Germinal center (tissue), 1 donor: ENCODE data around the gene MAPKAP1.
A peak's percentile ranks its signal among the peaks of the same experiment; 100 is the strongest.

Experiments
- DNase-seq: peaks from one replicate; pipeline ENCODE4 v3.0.0; 2012; ENCODE audit warnings: mixed read lengths, low spot score

Gene MAPKAP1

GRCh38 chr9:125455132-125455531 is 251.9 kb downstream of the MAPKAP1 start:
- no peak for DNase-seq

- DNase-seq: no peak
Observed at GRCh38 chr9:125447202-125447802, 259.7 kb downstream of the MAPKAP1 start.

GRCh38 chr9:125446561-125447094 is 260.4 kb downstream of the MAPKAP1 start:
- DNase-seq: peak; percentile 84

- DNase-seq: no peak
Observed at GRCh38 chr9:125444956-125445506, 262.0 kb downstream of the MAPKAP1 start.

- no peak for DNase-seq
Observed at GRCh38 chr9:125444166-125444565, 262.8 kb downstream of the MAPKAP1 start.

- no peak for DNase-seq
Observed at GRCh38 chr9:125443367-125443766, 263.6 kb downstream of the MAPKAP1 start.

GRCh38 chr9:125442452-125442851 is 264.6 kb downstream of the MAPKAP1 start:
- no peak for DNase-seq

- no peak for DNase-seq
Observed at GRCh38 chr9:125440411-125440810, 266.6 kb downstream of the MAPKAP1 start.

GRCh38 chr9:125439434-125440272 is 267.4 kb downstream of the MAPKAP1 start:
- no peak for DNase-seq

- no peak for DNase-seq
Observed at GRCh38 chr9:125438506-125439433, 268.2 kb downstream of the MAPKAP1 start.

GRCh38 chr9:125437771-125438221 is 269.2 kb downstream of the MAPKAP1 start:
- no peak for DNase-seq

- DNase-seq: no peak
Observed at GRCh38 chr9:125436613-125437443, 270.2 kb downstream of the MAPKAP1 start.

- DNase-seq: no peak
Observed at GRCh38 chr9:125435776-125436612, 271.0 kb downstream of the MAPKAP1 start.

- DNase-seq: no peak
Observed at GRCh38 chr9:125434986-125435775, 271.8 kb downstream of the MAPKAP1 start.

- DNase-seq: no peak
Observed at GRCh38 chr9:125433461-125434011, 273.5 kb downstream of the MAPKAP1 start.

GRCh38 chr9:125432715-125433385 is 274.2 kb downstream of the MAPKAP1 start:
- DNase-seq: no peak

- no peak for DNase-seq
Observed at GRCh38 chr9:125431741-125432271, 275.2 kb downstream of the MAPKAP1 start.

- no peak for DNase-seq
Observed at GRCh38 chr9:125431012-125431305, 276.0 kb downstream of the MAPKAP1 start.
